Keratinocyte (primary cell): ENCODE measurements around the gene CCL27.

ENCODE experiments used
- CTCF ChIP-seq, 3 experiments: IDR thresholded peaks in 1 of 3; conservative IDR thresholded peaks in 1 of 3; optimal IDR thresholded peaks in 1 of 3; 2 replicates in 2 of 3; 3 replicates in 1 of 3; pipeline versions ENCODE3 to v1.5.1; 2011; ENCODE audit warnings: low read length in 3 of 3, mild to moderate bottlenecking in 3 of 3, moderate library complexity in 2 of 3, control low read depth in 1 of 3, inconsistent platforms in 1 of 3; ENCODE audit not compliant: insufficient read depth in 2 of 3; ENCODE audit errors: extremely low read depth in 1 of 3
- EZH2 ChIP-seq: IDR thresholded peaks from one replicate; pipeline ENCODE4 v1.6.1; 2012; ENCODE audit warnings: inconsistent platforms, mild to moderate bottlenecking, low read length, moderate library complexity

DNA sequence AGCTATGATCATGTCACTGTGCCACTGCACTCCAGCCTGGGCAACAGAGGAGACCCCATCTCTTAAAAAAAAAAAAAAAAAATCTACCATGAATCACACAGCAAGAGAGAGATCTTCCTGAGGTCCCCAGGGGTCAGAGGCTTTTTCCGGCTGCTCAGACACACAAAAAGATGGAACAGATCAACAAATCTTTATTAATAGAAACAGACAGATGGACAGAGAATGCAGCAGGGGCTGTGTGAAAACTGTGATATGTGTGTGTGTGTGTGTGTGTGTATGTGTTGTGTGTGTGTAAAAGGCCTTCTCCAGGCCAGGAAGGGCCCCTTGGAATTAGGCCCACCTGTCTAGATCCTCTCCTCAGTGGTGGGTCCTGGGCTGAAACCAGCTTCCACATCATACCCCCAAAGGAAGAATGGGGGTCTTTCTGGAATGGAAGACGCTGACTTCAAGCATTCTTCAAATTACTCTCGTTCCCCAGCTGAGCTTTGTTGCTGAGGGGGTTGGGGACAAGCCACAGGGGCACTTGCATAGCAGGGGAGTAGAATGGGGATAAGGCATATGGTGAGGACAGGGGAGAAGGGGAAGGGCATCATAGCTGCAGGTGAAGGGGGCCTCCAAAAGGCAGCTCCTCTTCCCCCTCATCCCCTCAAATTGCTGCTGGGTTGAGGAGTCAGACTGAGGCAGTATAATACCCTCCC, 27.8 kb downstream of the CCL27 start:
- TF ChIP-seq CTCF (optimal IDR thresholded peaks at IDR 0.05 in 1 of 3, IDR thresholded peaks at IDR 0.05 in 1 of 3, conservative IDR thresholded peaks at IDR 0.05 in 1 of 3; ENCODE audit: extremely low read depth in 1 of 3, insufficient read depth in 2 of 3, low read length in 3 of 3), result no peak
- TF ChIP-seq EZH2, result no peak
